Ramos (cell line): ENCODE results near the gene ANKEF1.

Source experiments
- in situ Hi-C: fragments of 300-500 bp; cut with MboI; formaldehyde crosslinking; loops from one replicate; pipeline ENCODE4 v1.14.3; 2022; ENCODE audit warnings: low sequenced_read_pairs; ENCODE audit not compliant: unreplicated experiment

ANKEF1 gene

GRCh38 chr20:10034717-10035571 lies at the start of gene ANKEF1:
Gene ANKEF1, plus strand, starts transcription at chr20:10034987. Its CDS starts 3,315 bp downstream, at chr20:10038302.
- in situ Hi-C loops: no loop called here

DNA sequence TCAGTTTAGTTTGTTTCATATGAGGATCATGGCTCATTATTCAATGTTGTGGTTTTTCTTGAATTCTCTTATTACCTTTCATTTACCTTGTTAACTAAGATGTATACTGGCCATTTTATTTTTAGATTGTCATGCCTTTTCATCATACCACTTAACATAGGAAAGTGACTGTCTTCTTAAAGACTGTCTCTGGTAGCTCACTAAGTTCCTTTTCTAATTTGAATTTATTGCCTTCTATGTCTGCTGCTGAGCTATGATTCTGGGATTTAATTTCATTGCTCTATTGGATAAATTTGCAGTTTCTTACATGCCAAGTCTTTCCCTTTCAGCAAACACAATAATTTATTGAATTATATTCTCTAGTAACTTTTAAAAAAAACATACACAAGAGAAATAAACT lies 49.5 kb upstream of the ANKEF1 start:
- in situ Hi-C loops: no loop called here

GRCh38 chr20:9985773-9986172 lies 49.0 kb upstream of the ANKEF1 start:
- in situ Hi-C loops: no loop called here

- in situ Hi-C loops: no loop called here
Measured at GRCh38 chr20:9989066-9989724, 45.6 kb upstream of the ANKEF1 start.

- in situ Hi-C loops: no loop called here
Measured at GRCh38 chr20:9993137-9993536, 41.6 kb upstream of the ANKEF1 start.

GRCh38 chr20:9994676-9995075 lies 40.1 kb upstream of the ANKEF1 start:
- in situ Hi-C loops: no loop called here

DNA sequence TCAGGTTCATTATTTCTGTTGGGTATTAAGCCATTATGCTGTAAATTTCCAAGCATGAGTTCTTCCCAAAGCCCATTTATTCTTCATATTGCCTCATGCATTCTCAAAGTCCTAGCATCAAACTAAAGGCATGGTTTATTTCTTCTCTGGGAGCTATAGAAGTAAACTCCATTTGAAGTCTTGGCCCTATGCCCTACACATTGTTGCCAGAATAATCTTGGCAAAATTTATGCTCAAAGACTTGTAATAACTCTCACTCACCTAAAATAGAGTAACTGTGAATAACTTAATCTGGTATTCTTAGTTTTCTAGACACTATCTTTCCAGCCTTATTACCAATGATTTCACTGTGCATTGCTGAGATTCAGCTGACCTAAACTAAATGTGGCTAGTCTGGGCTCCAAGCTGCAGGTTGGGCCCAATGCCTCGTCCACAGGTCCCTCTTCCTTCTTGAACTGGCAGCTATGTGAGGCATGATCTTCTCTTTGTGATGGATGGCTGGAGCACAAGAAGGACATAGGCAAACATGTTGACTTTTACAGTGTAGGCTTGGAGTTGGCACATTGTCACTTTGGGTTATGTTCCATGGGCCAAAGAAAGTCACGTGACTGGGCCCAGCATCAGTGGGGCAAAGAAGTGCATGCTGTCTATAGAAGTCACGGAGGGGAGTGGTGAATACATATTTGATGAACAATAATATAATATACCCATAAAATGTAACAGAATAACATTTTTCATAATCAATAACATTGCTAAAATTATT lies 39.1 kb upstream of the ANKEF1 start:
- in situ Hi-C loops: no loop called here

- in situ Hi-C loops: no loop called here
Measured at GRCh38 chr20:9996944-9997343, 37.8 kb upstream of the ANKEF1 start.

GRCh38 chr20:9999645-10000044 lies 35.1 kb upstream of the ANKEF1 start:
- in situ Hi-C loops: no loop called here

GRCh38 chr20:10002866-10003265 lies 31.9 kb upstream of the ANKEF1 start:
- in situ Hi-C loops: no loop called here

DNA sequence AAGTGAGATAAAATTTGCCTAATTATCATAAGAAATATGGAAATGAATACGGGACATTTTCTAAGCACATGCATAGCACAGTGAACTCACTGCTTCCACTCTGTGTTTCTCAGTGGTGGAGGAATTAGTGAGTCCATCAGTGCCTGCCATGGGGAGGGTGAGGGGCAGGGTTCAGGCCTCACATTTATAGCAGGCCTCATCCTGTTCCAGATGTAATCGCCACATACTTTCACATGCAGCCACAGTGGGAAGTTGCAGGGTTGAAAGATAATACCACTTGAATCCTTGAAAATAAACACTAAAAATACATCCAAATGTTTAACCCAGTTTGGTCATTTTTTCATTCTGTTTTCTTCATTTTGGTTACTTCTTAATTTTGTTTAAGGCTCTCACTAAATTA lies 29.9 kb upstream of the ANKEF1 start:
- in situ Hi-C loops: no loop called here

DNA sequence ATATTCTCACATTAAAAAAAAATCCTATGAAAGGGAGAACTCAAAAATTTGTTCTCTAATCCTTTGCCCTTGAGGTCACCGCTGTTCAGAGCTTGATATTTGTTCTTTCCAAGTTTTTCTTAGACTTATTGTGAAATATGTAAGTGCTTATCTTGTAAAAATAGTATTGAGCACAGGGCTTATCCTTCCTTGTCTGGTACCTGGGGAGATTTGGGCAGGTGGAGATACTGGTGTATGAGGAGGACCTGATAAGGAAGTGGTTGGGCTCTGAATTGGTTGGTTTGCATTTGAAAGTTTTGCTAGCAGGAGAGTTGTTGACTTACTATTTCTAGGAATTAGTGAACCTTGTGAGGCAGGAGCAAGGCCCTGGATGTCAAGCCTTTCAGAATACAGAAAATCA lies 28.9 kb upstream of the ANKEF1 start:
- in situ Hi-C loops: no loop called here

GRCh38 chr20:10006447-10007090 lies 28.2 kb upstream of the ANKEF1 start:
- in situ Hi-C loops: no loop called here

GRCh38 chr20:10007158-10007557 lies 27.6 kb upstream of the ANKEF1 start:
- in situ Hi-C loops: no loop called here

DNA sequence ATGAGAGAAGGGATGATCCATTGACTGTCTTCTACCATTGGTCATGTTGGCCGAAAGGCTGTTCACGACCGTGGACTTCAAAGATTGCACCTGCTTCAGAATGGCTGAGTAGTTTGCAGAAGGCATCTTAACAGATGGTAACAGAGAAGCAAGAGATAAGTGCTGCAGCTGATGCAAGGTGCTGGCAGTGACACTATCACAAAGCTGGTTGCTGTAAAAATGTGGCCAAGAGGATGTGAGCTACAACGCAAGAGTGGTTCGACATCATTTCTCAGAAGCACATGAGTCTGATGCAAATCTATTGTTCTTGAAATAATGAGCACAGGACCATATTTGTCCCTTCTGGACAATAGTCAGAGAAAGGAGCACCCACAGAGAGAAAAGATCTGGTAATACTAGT lies 27.0 kb upstream of the ANKEF1 start:
- in situ Hi-C loops: no loop called here

DNA sequence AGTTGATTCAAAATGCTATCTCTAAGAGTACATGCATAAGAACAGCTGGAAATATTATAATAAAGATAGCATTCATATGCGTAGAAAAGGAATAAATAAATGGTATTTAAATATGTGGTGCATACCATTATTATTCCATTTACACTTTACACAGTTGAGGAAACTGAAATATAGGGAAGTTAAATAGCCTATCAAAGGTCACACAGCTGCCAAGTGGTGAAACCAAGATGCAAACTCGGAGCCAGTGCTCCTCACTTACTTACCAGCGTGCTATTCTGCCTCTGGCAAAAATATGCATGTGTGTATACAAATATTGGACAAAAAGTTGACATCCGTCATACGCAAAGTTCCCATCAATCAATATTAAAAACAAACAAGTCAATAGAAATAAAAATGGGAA lies 22.3 kb upstream of the ANKEF1 start:
- in situ Hi-C loops: no loop called here

- in situ Hi-C loops: no loop called here
Measured at GRCh38 chr20:10014431-10014830, 20.4 kb upstream of the ANKEF1 start.

DNA sequence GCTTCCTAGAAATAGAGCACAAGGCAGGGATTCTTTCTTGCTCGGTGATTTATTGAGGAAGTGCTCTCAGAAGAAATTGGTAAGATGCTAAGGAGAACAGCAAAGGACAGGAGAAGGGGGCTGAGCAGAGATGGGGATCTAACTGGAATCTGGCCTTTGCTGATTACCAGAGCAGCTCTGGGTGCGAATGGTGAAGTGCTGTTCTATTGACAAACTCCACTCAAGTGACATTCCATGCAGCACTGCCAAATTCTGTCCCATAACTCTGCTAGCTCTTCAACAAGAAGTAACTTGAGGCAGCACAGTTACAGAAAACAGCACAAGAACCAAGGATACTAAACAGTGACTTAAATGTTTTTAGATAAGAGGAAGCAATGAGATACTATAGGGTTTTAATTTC lies 13.8 kb upstream of the ANKEF1 start:
- in situ Hi-C loops: no loop called here

- in situ Hi-C loops: no loop called here
Measured at GRCh38 chr20:10022625-10023024, 12.2 kb upstream of the ANKEF1 start.

DNA sequence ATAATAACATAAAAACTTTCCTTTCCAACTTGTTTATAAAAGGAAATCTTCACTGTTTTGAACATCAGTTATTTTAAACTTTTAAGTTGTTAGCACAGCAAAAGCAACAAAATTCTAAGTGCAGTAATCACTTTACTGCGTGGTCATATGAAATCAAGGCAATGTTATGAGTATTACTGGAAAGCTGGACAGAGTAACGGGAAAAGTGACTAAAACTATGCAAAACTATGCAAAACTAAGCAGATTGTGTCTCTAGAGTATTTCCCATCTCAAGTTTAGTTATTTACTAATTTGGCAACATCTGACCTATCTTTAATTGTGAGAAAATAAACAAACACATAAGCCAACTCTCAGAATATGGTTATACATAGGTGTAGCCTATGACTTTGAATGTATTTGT lies 10.9 kb upstream of the ANKEF1 start:
- in situ Hi-C loops: no loop called here
